ENCODE data around the gene MYEOV. TPM values are rescaled to one million over a fixed set of nuclear protein-coding genes. Genes with fewer than 3 reads are reported as not detected.

MYEOV gene
- total and polyA plus RNA-seq, 2 experiments from 2014 or later = 0.14 TPM; not detected in 1

GRCh38 chr11:69283446-69283845 lies 10.5 kb upstream of the MYEOV start (continued):
- TF ChIP-seq EZH2phosphoT487 (IDR thresholded peaks at IDR 0.05; ENCODE audit: unreplicated experiment) = no peak
- no peak for TF ChIP-seq ZNF114 (CRISPR knock-in tag; IDR thresholded peaks at IDR 0.05)
- no peak for TF ChIP-seq NANOG (IDR thresholded peaks at IDR 0.05; ENCODE audit: borderline replicate concordance)
- no peak for TF ChIP-seq ETS1 (IDR thresholded peaks at IDR 0.05)
- TF ChIP-seq, protein P1, sequence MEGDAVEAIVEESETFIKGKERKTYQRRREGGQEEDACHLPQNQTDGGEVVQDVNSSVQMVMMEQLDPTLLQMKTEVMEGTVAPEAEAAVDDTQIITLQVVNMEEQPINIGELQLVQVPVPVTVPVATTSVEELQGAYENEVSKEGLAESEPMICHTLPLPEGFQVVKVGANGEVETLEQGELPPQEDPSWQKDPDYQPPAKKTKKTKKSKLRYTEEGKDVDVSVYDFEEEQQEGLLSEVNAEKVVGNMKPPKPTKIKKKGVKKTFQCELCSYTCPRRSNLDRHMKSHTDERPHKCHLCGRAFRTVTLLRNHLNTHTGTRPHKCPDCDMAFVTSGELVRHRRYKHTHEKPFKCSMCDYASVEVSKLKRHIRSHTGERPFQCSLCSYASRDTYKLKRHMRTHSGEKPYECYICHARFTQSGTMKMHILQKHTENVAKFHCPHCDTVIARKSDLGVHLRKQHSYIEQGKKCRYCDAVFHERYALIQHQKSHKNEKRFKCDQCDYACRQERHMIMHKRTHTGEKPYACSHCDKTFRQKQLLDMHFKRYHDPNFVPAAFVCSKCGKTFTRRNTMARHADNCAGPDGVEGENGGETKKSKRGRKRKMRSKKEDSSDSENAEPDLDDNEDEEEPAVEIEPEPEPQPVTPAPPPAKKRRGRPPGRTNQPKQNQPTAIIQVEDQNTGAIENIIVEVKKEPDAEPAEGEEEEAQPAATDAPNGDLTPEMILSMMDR (conservative IDR thresholded peaks at IDR 0.05; ENCODE audit: low read depth in 2 of 2) = no peak
- no peak for TF ChIP-seq ZNF331 (CRISPR knock-in tag; IDR thresholded peaks at IDR 0.05; ENCODE audit: low read depth)
- TF ChIP-seq POLR2AphosphoS5 (IDR thresholded peaks at IDR 0.05; ENCODE audit: low read depth) = no peak
- no peak for TF ChIP-seq CREB1 (CRISPR knock-in tag; IDR thresholded peaks at IDR 0.05; ENCODE audit: low read depth)
- no peak for TF ChIP-seq EZH2 (IDR thresholded peaks at IDR 0.05; ENCODE audit: low read depth, unreplicated experiment)

DNA sequence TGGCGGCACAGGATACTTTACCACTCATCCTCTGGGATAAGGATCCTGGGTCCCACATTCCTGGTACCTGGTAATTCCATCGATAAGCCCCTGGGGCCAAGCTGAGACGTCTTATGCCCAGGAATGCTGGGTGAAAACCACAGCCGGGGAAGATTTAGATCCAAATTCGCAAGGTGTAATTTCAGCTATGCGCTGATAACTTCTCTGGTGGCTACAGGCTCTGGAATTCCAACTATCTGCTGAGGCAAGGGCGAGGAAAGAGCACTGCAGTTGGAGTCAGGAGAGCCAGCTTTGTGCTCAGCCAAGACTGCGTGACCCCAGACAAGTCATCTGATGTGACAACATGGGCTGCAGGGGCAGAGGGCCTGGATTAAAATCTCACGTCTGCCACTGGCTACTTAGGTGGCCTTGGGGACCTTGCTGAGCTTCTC lies 9.9 kb upstream of the MYEOV start:
- no peaks in the 10 kb centered on the region for H3K79me2 ChIP-seq (replicated peaks; ENCODE audit: insufficient read depth)
- no peak for ATAC-seq
- H4K20me1 ChIP-seq (replicated peaks; ENCODE audit: insufficient read depth) = no peaks in the 10 kb centered on the region
- H3K9me3 Mint-ChIP-seq = peaks cover 3% of the 10 kb centered on the region; the same call in 2 of the 3 replicates
- no peak for DNase-seq (ENCODE audit: low spot score)
- no peaks in the 10 kb centered on the region for H3K27me3 ChIP-seq (ENCODE audit: insufficient read depth)
- H3F3A ChIP-seq (replicated peaks; ENCODE audit: low read depth) = no peaks in the 10 kb centered on the region
- H3K27ac ChIP-seq (ENCODE audit: low read depth) = no peak overlapping the region
- peaks cover 6% of the 10 kb centered on the region for H3K27me3 Mint-ChIP-seq (ENCODE audit: insufficient read depth, low read depth, poor library complexity)
- no peak overlapping the region for H3K27ac Mint-ChIP-seq
- H3K4me2 ChIP-seq = no peak overlapping the region
- no peaks in the 10 kb centered on the region for H3K36me3 ChIP-seq (ENCODE audit: insufficient read depth)
- H2AFZ ChIP-seq = no peak overlapping the region
- no peaks in the 10 kb centered on the region for H3K36me3 Mint-ChIP-seq (ENCODE audit: low read depth)
- H3K4me1 Mint-ChIP-seq = peaks cover 10% of the 10 kb centered on the region
- H3K9me2 ChIP-seq (ENCODE audit: insufficient read depth) = 0 out of 2 replicates have a peak, but pooled peaks cover under 1% of the 10 kb centered on the region
- TF ChIP-seq ETS1 (IDR thresholded peaks at IDR 0.05) = no peak
- no peak for TF ChIP-seq EZH2phosphoT487 (IDR thresholded peaks at IDR 0.05; ENCODE audit: unreplicated experiment)
- H3K4me3 ChIP-seq = no peak overlapping the region
- H3K4me1 ChIP-seq (ENCODE audit: insufficient read depth) = peaks cover 11% of the 10 kb centered on the region; the same call in 1 of the 2 replicates
- H3K4me3 Mint-ChIP-seq = no peak overlapping the region

- H3K36me3 ChIP-seq (ENCODE audit: insufficient read depth) = no peaks in the 10 kb centered on the region
- no peaks in the 10 kb centered on the region for H3F3A ChIP-seq (replicated peaks; ENCODE audit: low read depth)
- H3K4me3 ChIP-seq = no peak overlapping the region
- H2AFZ ChIP-seq = no peak overlapping the region
- H3K4me1 ChIP-seq (ENCODE audit: insufficient read depth) = peaks cover 11% of the 10 kb centered on the region; the same call in 1 of the 2 replicates
- H3K27ac ChIP-seq (ENCODE audit: low read depth) = no peak overlapping the region
- no peaks in the 10 kb centered on the region for H3K79me2 ChIP-seq (replicated peaks; ENCODE audit: insufficient read depth)
- no peak overlapping the region for H3K27ac Mint-ChIP-seq
- H3K27me3 Mint-ChIP-seq (ENCODE audit: insufficient read depth, low read depth, poor library complexity) = peaks cover 9% of the 10 kb centered on the region
- H3K9me3 Mint-ChIP-seq = peaks cover 5% of the 10 kb centered on the region
- H3K4me3 Mint-ChIP-seq = no peak overlapping the region
- H3K27me3 ChIP-seq (ENCODE audit: insufficient read depth) = no peaks in the 10 kb centered on the region
- H3K36me3 Mint-ChIP-seq (ENCODE audit: low read depth) = no peaks in the 10 kb centered on the region
- TF ChIP-seq ETS1 (IDR thresholded peaks at IDR 0.05) (no peak), JUNB (IDR thresholded peaks at IDR 0.05; ENCODE audit: unreplicated experiment) (no peak), EZH2 (IDR thresholded peaks at IDR 0.05; ENCODE audit: low read depth, unreplicated experiment) (no peak)
- DNase-seq (ENCODE audit: low spot score) = no peak
- ATAC-seq = no peak
- H4K20me1 ChIP-seq (replicated peaks; ENCODE audit: insufficient read depth) = no peaks in the 10 kb centered on the region
- H3K4me2 ChIP-seq = no peak overlapping the region
- no peaks in the 10 kb centered on the region for H3K9me2 ChIP-seq (ENCODE audit: insufficient read depth)
- H3K4me1 Mint-ChIP-seq = peaks cover 10% of the 10 kb centered on the region
Observed at GRCh38 chr11:69285091-69285490, 8.9 kb upstream of the MYEOV start.
